HG02678 (cell line): ENCODE measurements around the gene ZNF286A.
"Not testable (repeated sequence)": the region's sequence is repeated elsewhere in the genome, so short reads cannot be mapped to it uniquely, and the experiment has no call there.

Experiments
- ATAC-seq: cut with Tn5 transposase; IDR thresholded peaks from one replicate; pipeline ENCODE4 v1.9.1; 2021; ENCODE audit warnings: mild to moderate bottlenecking, moderate library complexity; ENCODE audit not compliant: unreplicated experiment

Gene ZNF286A

GRCh38 chr17:15768865-15769533 lies 69.4 kb downstream of the ZNF286A start:
- not testable (repeated sequence) for ATAC-seq
